ENCODE data around the gene EPHA2. TPM values are rescaled to one million over a fixed set of nuclear protein-coding genes. Genes with fewer than 3 reads are reported as not detected.

Gene EPHA2
- total RNA-seq, 1 experiment from 2014 or later: 263 TPM

GRCh38 chr1:16132325-16132785, 23.5 kb downstream of the EPHA2 start:
- intact Hi-C loops (cut with micrococcal nuclease; ENCODE audit: unreplicated experiment): no loop called here
- no peaks in the 10 kb centered on the region for H3K9me3 ChIP-seq (ENCODE audit: control insufficient read depth, insufficient read depth, low read depth, low read length)
- H3K27me3 ChIP-seq (ENCODE audit: control insufficient read depth, insufficient read depth, low read length): no peaks in the 10 kb centered on the region
- ChIA-PET POLR2A (no interaction called here), CTCF (no interaction called here)
- TF ChIP-seq SIN3A (IDR thresholded peaks at IDR 0.05; ENCODE audit: borderline replicate concordance, insufficient read depth, low read depth, low read length) (no peak), CTCF (IDR thresholded peaks at IDR 0.05) (no peak), TCF7L2 (IDR thresholded peaks at IDR 0.05; ENCODE audit: low read depth, low read length) (no peak), POLR2AphosphoS5 (IDR thresholded peaks at IDR 0.05; ENCODE audit: low read depth, low read length) (no peak)
- TF ChIP-seq, protein P1, sequence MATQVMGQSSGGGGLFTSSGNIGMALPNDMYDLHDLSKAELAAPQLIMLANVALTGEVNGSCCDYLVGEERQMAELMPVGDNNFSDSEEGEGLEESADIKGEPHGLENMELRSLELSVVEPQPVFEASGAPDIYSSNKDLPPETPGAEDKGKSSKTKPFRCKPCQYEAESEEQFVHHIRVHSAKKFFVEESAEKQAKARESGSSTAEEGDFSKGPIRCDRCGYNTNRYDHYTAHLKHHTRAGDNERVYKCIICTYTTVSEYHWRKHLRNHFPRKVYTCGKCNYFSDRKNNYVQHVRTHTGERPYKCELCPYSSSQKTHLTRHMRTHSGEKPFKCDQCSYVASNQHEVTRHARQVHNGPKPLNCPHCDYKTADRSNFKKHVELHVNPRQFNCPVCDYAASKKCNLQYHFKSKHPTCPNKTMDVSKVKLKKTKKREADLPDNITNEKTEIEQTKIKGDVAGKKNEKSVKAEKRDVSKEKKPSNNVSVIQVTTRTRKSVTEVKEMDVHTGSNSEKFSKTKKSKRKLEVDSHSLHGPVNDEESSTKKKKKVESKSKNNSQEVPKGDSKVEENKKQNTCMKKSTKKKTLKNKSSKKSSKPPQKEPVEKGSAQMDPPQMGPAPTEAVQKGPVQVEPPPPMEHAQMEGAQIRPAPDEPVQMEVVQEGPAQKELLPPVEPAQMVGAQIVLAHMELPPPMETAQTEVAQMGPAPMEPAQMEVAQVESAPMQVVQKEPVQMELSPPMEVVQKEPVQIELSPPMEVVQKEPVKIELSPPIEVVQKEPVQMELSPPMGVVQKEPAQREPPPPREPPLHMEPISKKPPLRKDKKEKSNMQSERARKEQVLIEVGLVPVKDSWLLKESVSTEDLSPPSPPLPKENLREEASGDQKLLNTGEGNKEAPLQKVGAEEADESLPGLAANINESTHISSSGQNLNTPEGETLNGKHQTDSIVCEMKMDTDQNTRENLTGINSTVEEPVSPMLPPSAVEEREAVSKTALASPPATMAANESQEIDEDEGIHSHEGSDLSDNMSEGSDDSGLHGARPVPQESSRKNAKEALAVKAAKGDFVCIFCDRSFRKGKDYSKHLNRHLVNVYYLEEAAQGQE (IDR thresholded peaks at IDR 0.05; ENCODE audit: insufficient read depth in 1 of 2, low read depth in 2 of 2, low read length in 1 of 2): no peak
- in situ Hi-C loops (cut with HindIII; ENCODE audit: low pct_unique_long_range_greater_than_20kb, low sequenced_read_pairs): no loop called here
- DNase-seq (ENCODE audit: low read depth, low spot score) (no peak), ATAC-seq (no peak)
- peak overlapping the region; percentile 57; the same call in 1 of the 2 replicates for H3K27ac ChIP-seq (ENCODE audit: low read length)
- H3K4me1 ChIP-seq (ENCODE audit: control insufficient read depth, insufficient read depth, low read length): peaks cover 77% of the 10 kb centered on the region
- no peak overlapping the region for H3K4me3 ChIP-seq (ENCODE audit: low read depth in 2 of 2, low read length in 2 of 2)
- H3K36me3 ChIP-seq (ENCODE audit: control insufficient read depth, insufficient read depth, low read length): peaks cover 17% of the 10 kb centered on the region; the same call in 1 of the 2 replicates
- no TSS peak for BruUV-seq (replicated peaks)

GRCh38 chr1:16131636-16132324, 24.1 kb downstream of the EPHA2 start:
- H3K4me1 ChIP-seq (ENCODE audit: control insufficient read depth, insufficient read depth, low read length): peaks cover 81% of the 10 kb centered on the region
- H3K27me3 ChIP-seq (ENCODE audit: control insufficient read depth, insufficient read depth, low read length): no peaks in the 10 kb centered on the region
- in situ Hi-C loops (cut with HindIII; ENCODE audit: low pct_unique_long_range_greater_than_20kb, low sequenced_read_pairs): no loop called here
- intact Hi-C loops (cut with micrococcal nuclease; ENCODE audit: unreplicated experiment): no loop called here
- peaks cover 15% of the 10 kb centered on the region; the same call in 1 of the 2 replicates for H3K36me3 ChIP-seq (ENCODE audit: control insufficient read depth, insufficient read depth, low read length)
- H3K27ac ChIP-seq (ENCODE audit: low read length): peak overlapping the region; percentile 57; the same call in 1 of the 2 replicates
- POLR2A ChIA-PET: no interaction called here
- DNase-seq (ENCODE audit: low read depth, low spot score) (no peak), ATAC-seq (0 out of 2 replicates have a peak, but pooled peaks have one; percentile 1)
- H3K9me3 ChIP-seq (ENCODE audit: control insufficient read depth, insufficient read depth, low read depth, low read length): no peaks in the 10 kb centered on the region
- TF ChIP-seq CTCF (IDR thresholded peaks at IDR 0.05) (no peak), TCF7L2 (IDR thresholded peaks at IDR 0.05; ENCODE audit: low read depth, low read length) (no peak), POLR2AphosphoS5 (IDR thresholded peaks at IDR 0.05; ENCODE audit: low read depth, low read length) (peak; percentile 28; the same call in 1 of the 2 replicates)
- TF ChIP-seq, protein P1 (IDR thresholded peaks at IDR 0.05; ENCODE audit: insufficient read depth in 1 of 2, low read depth in 2 of 2, low read length in 1 of 2): no peak
- CTCF ChIA-PET: no interaction called here
- H3K4me3 ChIP-seq (ENCODE audit: low read depth in 2 of 2, low read length in 2 of 2): no peak overlapping the region
- BruUV-seq (replicated peaks): no TSS peak
